GM18861 (cell line): ENCODE data around the gene FAM181A.

Experiments used
- ATAC-seq: cut with Tn5 transposase; IDR thresholded peaks from one replicate; pipeline ENCODE4 v1.9.1; 2021; ENCODE audit not compliant: unreplicated experiment

The FAM181A gene

GRCh38 chr14:93960774-93961438, 33.8 kb downstream of the FAM181A start:
- no peak for ATAC-seq

DNA sequence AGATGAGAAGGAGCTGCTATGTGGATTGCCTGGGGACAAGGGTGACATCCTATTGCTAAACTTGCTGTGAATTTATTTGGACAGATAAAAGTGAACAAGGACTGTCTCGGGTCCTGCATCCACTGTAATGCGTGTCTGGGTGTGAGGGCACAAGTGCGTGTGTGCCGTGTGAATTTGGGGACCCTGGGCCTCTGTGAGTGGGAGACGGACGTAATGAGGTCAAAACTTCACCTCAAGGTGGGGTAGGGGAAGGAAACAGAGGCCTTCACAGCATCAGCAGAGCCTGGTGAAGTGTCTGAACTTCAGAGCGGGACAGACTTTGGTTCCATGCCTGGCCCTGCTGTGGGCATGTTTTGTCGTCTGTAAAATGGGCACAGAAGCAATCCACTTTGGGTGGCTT, 34.5 kb downstream of the FAM181A start:
- ATAC-seq = no peak

DNA sequence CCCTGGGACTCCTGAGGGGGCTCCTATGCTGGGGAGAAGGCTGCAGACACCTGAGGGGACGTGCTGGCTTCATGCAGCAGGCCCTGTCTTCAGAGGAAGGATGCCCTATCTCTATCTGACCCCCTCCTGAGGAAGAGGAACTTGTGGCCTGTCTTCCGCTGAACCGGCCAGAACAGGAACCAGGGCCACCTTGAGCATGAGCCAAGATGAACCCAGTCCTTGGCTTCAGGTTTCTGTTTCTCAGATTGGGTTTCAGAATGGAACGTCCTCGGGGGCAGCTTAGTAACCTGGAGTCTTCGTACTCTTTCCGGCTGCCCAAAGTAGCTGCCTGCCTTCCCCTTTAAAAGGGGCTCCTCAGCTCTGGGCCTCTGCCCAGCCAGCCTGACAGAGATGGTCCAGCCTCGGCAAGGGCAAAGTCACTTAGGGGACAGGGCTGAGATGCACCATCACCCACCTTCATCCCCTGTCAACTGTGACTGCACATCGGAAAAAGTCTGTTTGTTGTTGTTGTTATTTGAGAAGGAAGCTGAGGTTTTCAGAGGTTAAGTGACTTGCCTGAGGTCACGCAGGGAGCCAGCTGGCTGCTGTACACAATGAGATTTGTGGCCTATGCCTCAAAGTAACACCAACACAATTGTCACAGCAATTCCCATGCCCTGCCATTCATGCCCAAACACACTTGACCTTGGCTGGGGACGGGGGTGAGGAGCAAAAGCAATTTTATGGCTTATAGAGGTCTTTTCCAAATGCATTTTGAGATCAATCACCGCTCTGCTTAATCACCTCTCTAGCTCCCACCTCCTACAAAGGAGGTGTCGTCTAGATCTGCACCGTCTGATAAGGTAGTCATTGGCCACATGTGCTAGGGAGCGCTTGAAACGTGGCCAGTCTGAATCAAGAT, 35.8 kb downstream of the FAM181A start:
- ATAC-seq = peak; percentile 37

GRCh38 chr14:93963692-93964091, 36.5 kb downstream of the FAM181A start:
- no peak for ATAC-seq

DNA sequence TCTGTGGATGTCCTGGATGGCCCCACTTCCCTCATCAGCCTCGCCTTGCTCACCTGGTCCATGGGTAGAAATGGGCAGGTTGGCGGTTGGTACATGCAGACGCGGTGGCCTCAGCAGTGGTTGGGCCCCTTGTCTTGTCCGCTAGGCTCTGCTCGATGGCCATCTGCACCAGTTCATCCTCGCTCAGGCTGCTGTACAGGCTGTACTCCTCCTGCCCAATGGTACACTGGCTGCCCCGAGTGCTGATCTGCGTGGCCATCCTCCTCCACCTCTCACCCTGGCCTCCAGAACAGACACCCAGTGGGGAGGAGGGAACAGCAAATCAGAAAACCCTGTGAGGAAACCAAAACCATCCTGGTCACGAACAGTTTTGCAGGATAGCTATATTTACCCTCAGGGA, 37.1 kb downstream of the FAM181A start:
- no peak for ATAC-seq

DNA sequence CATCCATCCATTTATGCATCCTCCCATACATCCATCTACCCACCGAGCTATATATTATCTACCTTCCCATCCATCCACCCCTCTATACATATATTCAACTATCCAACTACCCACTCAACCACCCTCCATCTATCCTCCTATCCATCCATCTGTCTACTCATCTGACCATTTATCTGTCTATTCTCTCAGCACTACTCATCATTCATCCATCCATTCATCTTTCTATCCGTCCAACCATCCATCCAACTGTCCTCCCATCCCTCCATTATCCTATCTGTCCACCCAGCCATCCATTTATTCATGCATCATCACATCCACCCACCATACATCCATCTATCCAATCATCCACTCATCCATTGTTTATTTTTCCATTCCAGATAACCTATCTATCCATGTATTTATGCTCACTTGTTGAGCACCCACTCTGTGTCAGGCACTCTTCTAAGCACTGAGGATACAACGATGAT, 37.7 kb downstream of the FAM181A start:
- no peak for ATAC-seq

DNA sequence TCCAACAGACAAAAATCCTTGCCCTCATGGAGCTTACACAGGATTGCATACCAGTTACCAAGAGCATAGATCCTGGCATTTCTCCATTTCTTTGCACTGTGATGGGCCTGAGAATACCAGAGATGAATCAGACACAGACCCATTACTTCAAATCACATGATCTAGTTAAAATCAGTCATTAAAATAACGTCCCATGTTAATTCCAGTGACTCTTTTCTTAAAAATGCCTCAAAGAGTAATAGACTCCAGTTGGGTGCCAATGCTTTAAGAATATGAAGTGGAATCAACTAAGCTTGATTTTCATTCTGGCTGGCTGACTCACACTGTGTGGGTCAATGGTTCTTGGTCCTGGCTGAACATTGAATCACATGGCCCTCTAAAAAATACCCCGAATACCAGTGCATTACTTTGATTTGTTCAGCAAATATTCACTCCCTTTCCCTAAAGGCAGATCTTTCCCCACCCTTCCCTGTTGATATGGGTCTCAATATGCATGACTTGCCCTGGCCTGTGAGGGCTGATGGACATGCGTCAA, 38.2 kb downstream of the FAM181A start:
- ATAC-seq = no peak

DNA sequence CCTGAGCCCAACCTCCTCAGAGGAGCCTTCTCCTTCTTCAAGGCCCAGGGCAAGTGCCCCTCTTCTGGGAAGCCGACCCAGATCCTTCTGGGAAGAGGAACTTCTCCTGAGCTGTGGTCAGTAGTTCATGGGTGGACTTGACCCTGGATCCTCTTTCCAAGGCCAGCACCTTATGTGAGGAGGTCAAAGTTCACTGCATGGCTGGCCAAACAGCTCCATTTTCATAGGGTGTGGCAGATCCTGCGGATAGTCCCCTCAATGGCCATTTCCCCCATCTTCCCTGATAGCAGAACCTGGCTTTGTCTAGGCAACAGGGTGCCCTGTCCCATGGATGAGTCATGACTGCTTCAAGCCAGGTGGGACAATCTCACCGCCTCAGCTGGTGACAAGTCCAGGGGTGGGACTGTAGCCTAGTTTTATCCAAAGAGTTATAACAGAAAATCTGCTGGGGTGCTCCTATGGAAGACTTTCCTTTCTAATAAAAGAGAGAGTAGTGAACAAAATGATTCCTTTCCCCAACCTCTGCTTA, 38.9 kb downstream of the FAM181A start:
- ATAC-seq = no peak

GRCh38 chr14:93967637-93968250, 40.6 kb downstream of the FAM181A start:
- peak; percentile 35 for ATAC-seq

- peak; percentile 20 for ATAC-seq
Measured at GRCh38 chr14:93969082-93969828, 42.1 kb downstream of the FAM181A start.

GRCh38 chr14:93970585-93970964, 43.4 kb downstream of the FAM181A start:
- ATAC-seq = no peak

DNA sequence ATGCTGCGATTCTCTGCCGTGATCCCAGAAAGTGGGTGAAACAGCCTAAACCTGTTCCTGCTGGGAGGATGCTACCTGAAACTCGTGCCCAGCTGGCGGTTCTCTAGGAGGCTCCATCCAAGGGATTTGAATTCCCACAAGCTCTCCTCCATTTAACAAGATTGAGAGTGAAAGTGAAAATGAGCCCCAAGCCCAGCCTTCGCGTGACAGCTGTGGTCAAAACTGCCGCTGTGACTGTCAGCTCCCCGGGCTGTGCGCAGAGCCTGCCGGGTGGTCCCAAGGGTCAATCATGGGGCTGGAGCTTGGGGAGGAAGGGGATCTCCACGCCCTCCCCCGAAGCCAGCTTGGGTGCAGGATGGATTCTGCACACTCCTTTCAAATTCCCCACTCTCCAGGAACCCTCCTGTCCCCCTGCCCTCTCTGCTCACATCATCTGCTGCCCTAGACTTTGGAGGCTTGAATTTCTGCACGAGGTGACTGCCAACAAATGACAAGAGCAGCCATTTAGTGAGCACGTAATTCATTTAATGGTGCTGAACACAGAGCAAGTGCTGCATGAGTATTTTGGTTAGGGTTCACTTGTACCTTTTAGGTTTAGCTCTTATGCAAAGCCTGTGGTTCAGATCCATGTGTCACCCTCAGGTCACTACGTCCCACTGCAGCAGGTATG, 44.0 kb downstream of the FAM181A start:
- peak; percentile 25 for ATAC-seq

DNA sequence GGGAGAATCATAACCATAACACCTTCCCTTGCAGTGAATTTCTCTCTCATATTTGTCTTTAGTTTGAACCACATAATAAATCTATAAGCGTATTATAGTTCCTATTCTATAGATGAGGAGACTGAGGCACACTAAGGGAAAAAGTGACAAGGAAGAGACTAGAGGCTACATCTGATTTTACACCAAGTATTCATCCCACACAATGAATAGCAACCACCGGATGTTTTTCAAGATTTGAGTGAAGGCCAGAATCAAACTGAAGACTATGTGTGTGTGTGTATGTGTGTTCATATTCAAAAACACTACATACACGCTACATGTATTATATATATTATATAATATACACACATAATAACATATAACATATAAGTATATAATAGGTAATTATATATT, 44.5 kb downstream of the FAM181A start:
- ATAC-seq = no peak

DNA sequence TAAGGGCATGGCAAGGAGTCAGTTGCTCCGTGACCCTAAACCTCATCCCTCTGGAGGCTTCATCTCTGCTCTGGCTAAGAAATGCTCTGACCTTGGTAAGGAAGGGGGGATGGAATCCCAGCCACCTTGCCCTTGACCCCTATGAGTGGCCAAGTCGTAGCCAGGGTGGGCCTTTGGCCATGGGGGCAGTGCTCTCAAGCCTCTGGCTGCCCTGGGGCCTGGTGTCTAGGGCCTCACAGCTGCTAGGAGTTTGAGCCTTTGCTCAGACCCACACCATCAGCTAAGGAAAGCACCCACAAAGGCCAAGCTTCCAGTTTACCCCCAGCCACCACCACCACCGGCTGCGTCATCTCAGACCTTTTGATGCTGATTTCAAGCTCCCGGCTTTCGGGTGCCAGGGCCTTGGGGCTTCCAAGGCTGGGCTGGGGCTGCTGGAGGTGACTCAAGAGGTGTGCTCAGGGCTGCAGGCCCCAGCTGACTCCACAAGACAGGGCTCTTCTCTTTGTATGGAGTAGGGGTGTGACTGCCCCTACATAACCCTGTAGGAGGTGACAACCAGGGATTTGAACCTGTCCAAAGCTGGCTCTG, 45.6 kb downstream of the FAM181A start:
- ATAC-seq = no peak

DNA sequence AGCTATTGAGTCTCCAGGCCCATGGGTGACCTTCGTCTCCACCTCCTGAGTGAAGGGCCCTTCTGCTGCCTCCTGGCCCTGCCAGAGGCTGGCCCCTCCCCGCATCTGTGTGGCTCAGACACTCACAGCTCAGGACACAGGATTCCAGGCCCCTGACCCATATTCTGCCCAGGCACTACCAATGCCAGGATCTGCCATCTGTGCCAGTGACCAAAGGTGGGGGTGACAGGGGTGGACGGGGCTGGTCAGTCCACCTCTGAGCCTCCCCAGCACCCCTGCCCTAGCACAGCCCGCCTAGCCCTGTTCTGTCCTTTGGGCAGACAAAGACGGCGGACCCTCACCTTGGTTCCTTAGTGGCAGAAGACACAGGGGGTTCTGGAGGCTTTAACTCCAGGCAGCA, 46.5 kb downstream of the FAM181A start:
- no peak for ATAC-seq

DNA sequence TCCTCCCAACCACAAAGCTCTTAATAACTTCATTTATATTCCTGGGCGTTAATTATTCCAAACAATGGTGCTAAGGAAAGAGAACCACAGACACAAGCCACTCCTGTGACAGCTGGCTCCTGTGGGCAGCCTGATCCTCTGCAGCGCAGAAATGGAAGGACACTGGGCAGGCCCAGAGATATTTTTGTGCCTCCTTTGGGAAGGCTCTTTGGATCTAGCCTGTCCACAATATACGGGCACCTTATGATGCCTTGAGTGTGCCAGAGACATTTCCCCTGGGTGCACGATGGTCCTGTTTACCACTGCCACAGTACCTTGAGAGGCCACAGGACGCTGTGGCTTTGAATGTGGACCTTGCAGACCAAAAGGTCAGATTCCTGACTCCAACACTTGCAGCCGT, 47.2 kb downstream of the FAM181A start:
- no peak for ATAC-seq

GRCh38 chr14:93974833-93975232, 47.7 kb downstream of the FAM181A start:
- ATAC-seq = no peak

DNA sequence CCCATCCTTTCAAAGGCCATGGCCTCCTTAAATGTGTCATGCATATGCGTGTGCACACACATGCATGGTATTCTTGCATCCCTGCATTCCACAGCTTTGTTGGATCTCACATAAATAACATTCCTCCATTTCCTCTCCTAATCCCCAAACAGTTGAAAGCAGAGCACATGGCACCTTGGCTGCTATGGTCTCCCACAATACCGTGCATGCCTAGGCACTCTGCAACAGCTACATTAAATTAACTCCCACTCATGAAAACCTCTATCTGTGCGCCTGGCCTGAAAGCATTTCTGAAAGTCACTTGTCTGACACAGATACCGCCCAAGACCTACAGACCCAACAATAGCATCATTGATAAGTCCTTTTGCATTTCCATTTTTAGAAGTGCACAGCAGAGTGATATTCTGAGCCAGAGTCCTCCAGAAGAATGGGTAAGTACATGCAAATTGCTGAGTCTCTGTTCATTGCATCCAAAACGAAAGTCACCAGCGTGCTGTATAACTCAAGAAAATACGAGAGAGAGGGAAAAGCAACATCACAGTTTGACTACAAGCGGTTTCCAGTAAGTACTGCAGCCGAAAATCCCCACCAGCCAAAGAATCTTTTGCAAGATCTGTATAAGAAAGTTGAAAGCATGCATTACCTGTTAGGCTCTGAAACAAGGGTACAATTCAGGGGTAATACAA, 48.8 kb downstream of the FAM181A start:
- ATAC-seq = peak; percentile 61

- ATAC-seq = peak; percentile 3
Measured at GRCh38 chr14:93976477-93977057, 49.4 kb downstream of the FAM181A start, which contains the start of gene ASB2. Gene ASB2, minus strand, starts transcription at chr14:93976570. Its CDS starts 12,031 bp downstream, at chr14:93964539.
